ENCODE measurements around the gene RGS9BP.

GRCh38 chr19:32653599-32653915 is 22.1 kb upstream of the RGS9BP start:
- TF ChIP-seq, protein P1, sequence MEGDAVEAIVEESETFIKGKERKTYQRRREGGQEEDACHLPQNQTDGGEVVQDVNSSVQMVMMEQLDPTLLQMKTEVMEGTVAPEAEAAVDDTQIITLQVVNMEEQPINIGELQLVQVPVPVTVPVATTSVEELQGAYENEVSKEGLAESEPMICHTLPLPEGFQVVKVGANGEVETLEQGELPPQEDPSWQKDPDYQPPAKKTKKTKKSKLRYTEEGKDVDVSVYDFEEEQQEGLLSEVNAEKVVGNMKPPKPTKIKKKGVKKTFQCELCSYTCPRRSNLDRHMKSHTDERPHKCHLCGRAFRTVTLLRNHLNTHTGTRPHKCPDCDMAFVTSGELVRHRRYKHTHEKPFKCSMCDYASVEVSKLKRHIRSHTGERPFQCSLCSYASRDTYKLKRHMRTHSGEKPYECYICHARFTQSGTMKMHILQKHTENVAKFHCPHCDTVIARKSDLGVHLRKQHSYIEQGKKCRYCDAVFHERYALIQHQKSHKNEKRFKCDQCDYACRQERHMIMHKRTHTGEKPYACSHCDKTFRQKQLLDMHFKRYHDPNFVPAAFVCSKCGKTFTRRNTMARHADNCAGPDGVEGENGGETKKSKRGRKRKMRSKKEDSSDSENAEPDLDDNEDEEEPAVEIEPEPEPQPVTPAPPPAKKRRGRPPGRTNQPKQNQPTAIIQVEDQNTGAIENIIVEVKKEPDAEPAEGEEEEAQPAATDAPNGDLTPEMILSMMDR (IDR thresholded peaks at IDR 0.05; ENCODE audit: insufficient read depth, low read length, poor library complexity, severe bottlenecking): no peak
- TF ChIP-seq EZH2phosphoT487 (conservative IDR thresholded peaks at IDR 0.05; ENCODE audit: low read length): no peak

Measured in SU-DHL-6 (cell line).